NCI-H2196 treated with DMSO at 0.1 percent for 48 hours (cell line): Measurements from ENCODE around the gene TNFSF9.
"Not testable (repeated sequence)": the region's sequence is repeated elsewhere in the genome, so short reads cannot be mapped to it uniquely, and the experiment has no call there.

ENCODE experiments used
- DNase-seq: peaks from one replicate; lab custom pipeline; 2025; ENCODE audit not compliant: unreplicated experiment; lab: John Stamatoyannopoulos, UW

Gene TNFSF9

GRCh38 chr19:6532244-6532999, 1.6 kb downstream of the TNFSF9 start:
- DNase-seq, result no peak

- DNase-seq, result no peak
These were observed 2.1 kb downstream of the TNFSF9 start for GRCh38 chr19:6533000-6533328.

- no peak for DNase-seq
These were observed 3.1 kb downstream of the TNFSF9 start for GRCh38 chr19:6533746-6534418.

GRCh38 chr19:6534451-6535093, 3.7 kb downstream of the TNFSF9 start:
- DNase-seq, result no peak

- no peak for DNase-seq
These were observed 4.8 kb downstream of the TNFSF9 start for GRCh38 chr19:6535558-6536137.

- DNase-seq, result no peak
These were observed 8.7 kb downstream of the TNFSF9 start for GRCh38 chr19:6539514-6539913.

GRCh38 chr19:6540918-6541689, 10.3 kb downstream of the TNFSF9 start:
- DNase-seq, result no peak

GRCh38 chr19:6543866-6544347, 13.1 kb downstream of the TNFSF9 start:
- no peak for DNase-seq

GRCh38 chr19:6550679-6551078, 19.9 kb downstream of the TNFSF9 start:
- not testable (repeated sequence) for DNase-seq

GRCh38 chr19:6551091-6551490, 20.3 kb downstream of the TNFSF9 start:
- no peak for DNase-seq

GRCh38 chr19:6551607-6552450, 21.0 kb downstream of the TNFSF9 start:
- DNase-seq, result no peak

- DNase-seq, result no peak
These were observed 25.2 kb downstream of the TNFSF9 start for GRCh38 chr19:6556043-6556449.

GRCh38 chr19:6556480-6557195, 25.8 kb downstream of the TNFSF9 start:
- no peak for DNase-seq

GRCh38 chr19:6562437-6562836, 31.6 kb downstream of the TNFSF9 start:
- DNase-seq, result not testable (repeated sequence)

- DNase-seq, result no peak
These were observed 33.6 kb downstream of the TNFSF9 start for GRCh38 chr19:6564393-6564792.

GRCh38 chr19:6566727-6567126, 35.9 kb downstream of the TNFSF9 start:
- DNase-seq, result not testable (repeated sequence)

- DNase-seq, result no peak
These were observed 37.2 kb downstream of the TNFSF9 start for GRCh38 chr19:6568010-6568526.

- DNase-seq, result no peak
These were observed 38.0 kb downstream of the TNFSF9 start for GRCh38 chr19:6568816-6569215.

GRCh38 chr19:6570764-6571163, 39.9 kb downstream of the TNFSF9 start:
- no peak for DNase-seq
